ENCODE measurements around the gene NDST3. TPM values are rescaled to one million over a fixed set of nuclear protein-coding genes. Genes with fewer than 3 reads are reported as not detected.

The NDST3 gene
- total and polyA plus RNA-seq, 2 of the 13 experiments (the other 11 are each of a cell fraction or from before 2014, with no cell fraction given), result not detected

- no peak for FAIRE-seq
- intact Hi-C loops (cut with micrococcal nuclease; ENCODE audit: unreplicated experiment), result no loop called here
Measured at GRCh38 chr4:118086344-118086743, 52.1 kb downstream of the NDST3 start.

More at GRCh38 chr4:118086344-118086743, 52.1 kb downstream of the NDST3 start:
- BruUV-seq (replicated peaks), result no TSS peak
- H3K4me1 ChIP-seq (ENCODE audit: insufficient read depth, low read length), result no peaks in the 10 kb centered on the region
- no peak overlapping the region for H3K4me3 ChIP-seq (replicated peaks in 1 of 3; ENCODE audit: insufficient read depth in 1 of 3, low read depth in 2 of 3, low read length in 3 of 3)
- H3K36me3 ChIP-seq (replicated peaks in 1 of 2; ENCODE audit: control insufficient read depth in 1 of 2, insufficient read depth in 2 of 2, low read length in 2 of 2), result no peaks in the 10 kb centered on the region
- no peak overlapping the region for H2AFZ ChIP-seq (ENCODE audit: low read length)
- H3K9ac ChIP-seq (ENCODE audit: insufficient read depth, low read depth, low read length), result no peak overlapping the region
- no peaks in the 10 kb centered on the region for H3K9me3 ChIP-seq (ENCODE audit: low read length)
- no peaks in the 10 kb centered on the region for H3K79me2 ChIP-seq (ENCODE audit: insufficient read depth, low read length)
- ATAC-seq (no peak), DNase-seq (ENCODE audit: low spot score) (no peak)
- CTCF ChIA-PET (ENCODE audit: low intra/inter-chr PET ratio, low total read pairs), result no interaction called here
- POLR2A ChIA-PET, result no interaction called here
- H3K27ac ChIP-seq (ENCODE audit: extremely low read length, insufficient read depth, low read length), result no peak overlapping the region
- no peak for TF ChIP-seq CREB1 (IDR thresholded peaks at IDR 0.05)
- no peak for TF ChIP-seq CREB1 (CRISPR knock-in tag; IDR thresholded peaks at IDR 0.05)
- TF ChIP-seq FOXC1 (CRISPR knock-in tag; IDR thresholded peaks at IDR 0.05; ENCODE audit: borderline replicate concordance), result no peak
- TF ChIP-seq, protein P1, sequence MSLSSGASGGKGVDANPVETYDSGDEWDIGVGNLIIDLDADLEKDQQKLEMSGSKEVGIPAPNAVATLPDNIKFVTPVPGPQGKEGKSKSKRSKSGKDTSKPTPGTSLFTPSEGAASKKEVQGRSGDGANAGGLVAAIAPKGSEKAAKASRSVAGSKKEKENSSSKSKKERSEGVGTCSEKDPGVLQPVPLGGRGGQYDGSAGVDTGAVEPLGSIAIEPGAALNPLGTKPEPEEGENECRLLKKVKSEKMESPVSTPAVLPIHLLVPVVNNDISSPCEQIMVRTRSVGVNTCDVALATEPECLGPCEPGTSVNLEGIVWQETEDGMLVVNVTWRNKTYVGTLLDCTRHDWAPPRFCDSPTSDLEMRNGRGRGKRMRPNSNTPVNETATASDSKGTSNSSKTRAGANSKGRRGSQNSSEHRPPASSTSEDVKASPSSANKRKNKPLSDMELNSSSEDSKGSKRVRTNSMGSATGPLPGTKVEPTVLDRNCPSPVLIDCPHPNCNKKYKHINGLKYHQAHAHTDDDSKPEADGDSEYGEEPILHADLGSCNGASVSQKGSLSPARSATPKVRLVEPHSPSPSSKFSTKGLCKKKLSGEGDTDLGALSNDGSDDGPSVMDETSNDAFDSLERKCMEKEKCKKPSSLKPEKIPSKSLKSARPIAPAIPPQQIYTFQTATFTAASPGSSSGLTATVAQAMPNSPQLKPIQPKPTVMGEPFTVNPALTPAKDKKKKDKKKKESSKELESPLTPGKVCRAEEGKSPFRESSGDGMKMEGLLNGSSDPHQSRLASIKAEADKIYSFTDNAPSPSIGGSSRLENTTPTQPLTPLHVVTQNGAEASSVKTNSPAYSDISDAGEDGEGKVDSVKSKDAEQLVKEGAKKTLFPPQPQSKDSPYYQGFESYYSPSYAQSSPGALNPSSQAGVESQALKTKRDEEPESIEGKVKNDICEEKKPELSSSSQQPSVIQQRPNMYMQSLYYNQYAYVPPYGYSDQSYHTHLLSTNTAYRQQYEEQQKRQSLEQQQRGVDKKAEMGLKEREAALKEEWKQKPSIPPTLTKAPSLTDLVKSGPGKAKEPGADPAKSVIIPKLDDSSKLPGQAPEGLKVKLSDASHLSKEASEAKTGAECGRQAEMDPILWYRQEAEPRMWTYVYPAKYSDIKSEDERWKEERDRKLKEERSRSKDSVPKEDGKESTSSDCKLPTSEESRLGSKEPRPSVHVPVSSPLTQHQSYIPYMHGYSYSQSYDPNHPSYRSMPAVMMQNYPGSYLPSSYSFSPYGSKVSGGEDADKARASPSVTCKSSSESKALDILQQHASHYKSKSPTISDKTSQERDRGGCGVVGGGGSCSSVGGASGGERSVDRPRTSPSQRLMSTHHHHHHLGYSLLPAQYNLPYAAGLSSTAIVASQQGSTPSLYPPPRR (CRISPR knock-in tag; IDR thresholded peaks at IDR 0.05; ENCODE audit: borderline replicate concordance), result no peak
- TF ChIP-seq, protein P2, sequence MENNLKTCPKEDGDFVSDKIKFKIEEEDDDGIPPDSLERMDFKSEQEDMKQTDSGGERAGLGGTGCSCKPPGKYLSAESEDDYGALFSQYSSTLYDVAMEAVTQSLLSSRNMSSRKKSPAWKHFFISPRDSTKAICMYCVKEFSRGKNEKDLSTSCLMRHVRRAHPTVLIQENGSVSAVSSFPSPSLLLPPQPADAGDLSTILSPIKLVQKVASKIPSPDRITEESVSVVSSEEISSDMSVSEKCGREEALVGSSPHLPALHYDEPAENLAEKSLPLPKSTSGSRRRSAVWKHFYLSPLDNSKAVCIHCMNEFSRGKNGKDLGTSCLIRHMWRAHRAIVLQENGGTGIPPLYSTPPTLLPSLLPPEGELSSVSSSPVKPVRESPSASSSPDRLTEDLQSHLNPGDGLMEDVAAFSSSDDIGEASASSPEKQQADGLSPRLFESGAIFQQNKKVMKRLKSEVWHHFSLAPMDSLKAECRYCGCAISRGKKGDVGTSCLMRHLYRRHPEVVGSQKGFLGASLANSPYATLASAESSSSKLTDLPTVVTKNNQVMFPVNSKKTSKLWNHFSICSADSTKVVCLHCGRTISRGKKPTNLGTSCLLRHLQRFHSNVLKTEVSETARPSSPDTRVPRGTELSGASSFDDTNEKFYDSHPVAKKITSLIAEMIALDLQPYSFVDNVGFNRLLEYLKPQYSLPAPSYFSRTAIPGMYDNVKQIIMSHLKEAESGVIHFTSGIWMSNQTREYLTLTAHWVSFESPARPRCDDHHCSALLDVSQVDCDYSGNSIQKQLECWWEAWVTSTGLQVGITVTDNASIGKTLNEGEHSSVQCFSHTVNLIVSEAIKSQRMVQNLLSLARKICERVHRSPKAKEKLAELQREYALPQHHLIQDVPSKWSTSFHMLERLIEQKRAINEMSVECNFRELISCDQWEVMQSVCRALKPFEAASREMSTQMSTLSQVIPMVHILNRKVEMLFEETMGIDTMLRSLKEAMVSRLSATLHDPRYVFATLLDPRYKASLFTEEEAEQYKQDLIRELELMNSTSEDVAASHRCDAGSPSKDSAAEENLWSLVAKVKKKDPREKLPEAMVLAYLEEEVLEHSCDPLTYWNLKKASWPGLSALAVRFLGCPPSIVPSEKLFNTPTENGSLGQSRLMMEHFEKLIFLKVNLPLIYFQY (CRISPR knock-in tag; IDR thresholded peaks at IDR 0.05; ENCODE audit: borderline replicate concordance), result no peak
- no peaks in the 10 kb centered on the region for H3K27me3 ChIP-seq (ENCODE audit: control insufficient read depth in 1 of 2, insufficient read depth in 2 of 2, low read length in 2 of 2)
- 1% methylated on average over 3 of the region's 3 CpGs for WGBS (ENCODE audit: low lambda C conversion rate)
- in situ Hi-C loops (cut with HindIII; ENCODE audit: extremely low pct_ligation_motif_present, low pct_unique_long_range_greater_than_20kb), result no loop called here
- H3K4me2 ChIP-seq (ENCODE audit: low read depth, low read length), result no peak overlapping the region
- H4K20me1 ChIP-seq (ENCODE audit: insufficient read depth, low read length), result no peaks in the 10 kb centered on the region
